T-helper 1 cell treated with Interleukin-12 subunit alpha and Interleukin-12 subunit beta and Interleukin-4 antibody, amounts not matched to agents 30 μg/mL and 1 μg/mL, for 36 hours (primary cell): ENCODE data around the gene CC2D1A.

Experiments
- H3K27ac Mint-ChIP-seq: one replicate; pipeline ENCODE4 v1.8.0; 2021; ENCODE audit warnings: mild to moderate bottlenecking, mixed read lengths
- H3K27me3 Mint-ChIP-seq: one replicate; pipeline ENCODE4 v1.8.0; 2021; ENCODE audit warnings: low read depth, mixed read lengths
- H3K36me3 Mint-ChIP-seq: one replicate; pipeline ENCODE4 v1.8.0; 2021; ENCODE audit warnings: low read depth, mixed read lengths
- H3K4me1 Mint-ChIP-seq: one replicate; pipeline ENCODE4 v1.8.0; 2021; ENCODE audit warnings: low read depth, mixed read lengths
- H3K4me3 Mint-ChIP-seq: one replicate; pipeline ENCODE4 v1.8.0; 2021; ENCODE audit warnings: mild to moderate bottlenecking, moderate library complexity, mixed read lengths
- H3K9me3 Mint-ChIP-seq: one replicate; pipeline ENCODE4 v1.8.0; 2021; ENCODE audit warnings: mixed read lengths

Gene CC2D1A

GRCh38 chr19:13952931-13953531 lies 47.0 kb downstream of the CC2D1A start:
- Mint-ChIP-seq H3K27ac (peak overlapping the region; percentile 76), H3K9me3 (no peaks in the 10 kb centered on the region), H3K36me3 (peaks cover 3% of the 10 kb centered on the region), H3K4me1 (peaks cover 7% of the 10 kb centered on the region), H3K27me3 (no peaks in the 10 kb centered on the region), H3K4me3 (peak overlapping the region; percentile 90)

GRCh38 chr19:13954185-13954584 lies 48.2 kb downstream of the CC2D1A start:
- peaks cover 7% of the 10 kb centered on the region for H3K36me3 Mint-ChIP-seq
- peak overlapping the region; percentile 65 for H3K4me3 Mint-ChIP-seq
- peaks cover 7% of the 10 kb centered on the region for H3K4me1 Mint-ChIP-seq
- no peaks in the 10 kb centered on the region for H3K27me3 Mint-ChIP-seq
- no peaks in the 10 kb centered on the region for H3K9me3 Mint-ChIP-seq
- no peak overlapping the region for H3K27ac Mint-ChIP-seq

- H3K27me3 Mint-ChIP-seq: no peaks in the 10 kb centered on the region
- H3K9me3 Mint-ChIP-seq: no peaks in the 10 kb centered on the region
- H3K27ac Mint-ChIP-seq: no peak overlapping the region
- H3K4me1 Mint-ChIP-seq: peaks cover 7% of the 10 kb centered on the region
- H3K36me3 Mint-ChIP-seq: peaks cover 10% of the 10 kb centered on the region
- H3K4me3 Mint-ChIP-seq: no peak overlapping the region
Observed at GRCh38 chr19:13955662-13956364, 49.8 kb downstream of the CC2D1A start.

- peaks cover 8% of the 10 kb centered on the region for H3K4me1 Mint-ChIP-seq
- no peaks in the 10 kb centered on the region for H3K9me3 Mint-ChIP-seq
- H3K36me3 Mint-ChIP-seq: peaks cover 12% of the 10 kb centered on the region
- H3K27ac Mint-ChIP-seq: no peak overlapping the region
- H3K4me3 Mint-ChIP-seq: no peak overlapping the region
- H3K27me3 Mint-ChIP-seq: no peaks in the 10 kb centered on the region
Observed at GRCh38 chr19:13956365-13956744, 50.4 kb downstream of the CC2D1A start.

- Mint-ChIP-seq H3K4me1 (peaks cover 10% of the 10 kb centered on the region), H3K4me3 (no peak overlapping the region), H3K27me3 (no peaks in the 10 kb centered on the region), H3K27ac (no peak overlapping the region), H3K36me3 (peaks cover 16% of the 10 kb centered on the region), H3K9me3 (no peaks in the 10 kb centered on the region)
Observed at GRCh38 chr19:13957051-13957450, 51.0 kb downstream of the CC2D1A start.

GRCh38 chr19:13958043-13958442 lies 52.0 kb downstream of the CC2D1A start:
- Mint-ChIP-seq H3K9me3 (no peaks in the 10 kb centered on the region), H3K27ac (no peak overlapping the region), H3K36me3 (peaks cover 16% of the 10 kb centered on the region), H3K27me3 (no peaks in the 10 kb centered on the region), H3K4me3 (no peak overlapping the region), H3K4me1 (peaks cover 10% of the 10 kb centered on the region)

GRCh38 chr19:13959141-13959961 lies 53.4 kb downstream of the CC2D1A start:
- Mint-ChIP-seq H3K9me3 (no peaks in the 10 kb centered on the region), H3K4me3 (no peak overlapping the region), H3K36me3 (peaks cover 16% of the 10 kb centered on the region), H3K27me3 (no peaks in the 10 kb centered on the region), H3K27ac (no peak overlapping the region), H3K4me1 (peaks cover 3% of the 10 kb centered on the region)

- H3K4me3 Mint-ChIP-seq: no peak overlapping the region
- H3K27me3 Mint-ChIP-seq: no peaks in the 10 kb centered on the region
- peaks cover 3% of the 10 kb centered on the region for H3K4me1 Mint-ChIP-seq
- H3K27ac Mint-ChIP-seq: no peak overlapping the region
- no peaks in the 10 kb centered on the region for H3K9me3 Mint-ChIP-seq
- peaks cover 12% of the 10 kb centered on the region for H3K36me3 Mint-ChIP-seq
Observed at GRCh38 chr19:13959962-13960862, 54.2 kb downstream of the CC2D1A start.

- Mint-ChIP-seq H3K4me1 (peaks cover 3% of the 10 kb centered on the region), H3K4me3 (no peak overlapping the region), H3K9me3 (no peaks in the 10 kb centered on the region), H3K27ac (no peak overlapping the region), H3K27me3 (no peaks in the 10 kb centered on the region), H3K36me3 (peaks cover 12% of the 10 kb centered on the region)
Observed at GRCh38 chr19:13960863-13961784, 55.1 kb downstream of the CC2D1A start.

GRCh38 chr19:13961826-13962698 lies 56.1 kb downstream of the CC2D1A start:
- Mint-ChIP-seq H3K4me1 (peaks cover 3% of the 10 kb centered on the region), H3K27me3 (no peaks in the 10 kb centered on the region), H3K36me3 (peaks cover 12% of the 10 kb centered on the region), H3K4me3 (no peak overlapping the region), H3K9me3 (no peaks in the 10 kb centered on the region), H3K27ac (no peak overlapping the region)

- Mint-ChIP-seq H3K27me3 (no peaks in the 10 kb centered on the region), H3K4me3 (no peak overlapping the region), H3K4me1 (peaks cover 3% of the 10 kb centered on the region), H3K9me3 (no peaks in the 10 kb centered on the region), H3K36me3 (peaks cover 12% of the 10 kb centered on the region), H3K27ac (no peak overlapping the region)
Observed at GRCh38 chr19:13962699-13963602, 57.0 kb downstream of the CC2D1A start.

GRCh38 chr19:13963603-13964105 lies 57.7 kb downstream of the CC2D1A start:
- no peak overlapping the region for H3K4me3 Mint-ChIP-seq
- H3K36me3 Mint-ChIP-seq: peaks cover 9% of the 10 kb centered on the region
- no peak overlapping the region for H3K27ac Mint-ChIP-seq
- H3K27me3 Mint-ChIP-seq: no peaks in the 10 kb centered on the region
- peaks cover 3% of the 10 kb centered on the region for H3K4me1 Mint-ChIP-seq
- no peaks in the 10 kb centered on the region for H3K9me3 Mint-ChIP-seq
